OCI-LY3 (cell line): ENCODE data around the gene FOXD2.

Experiments
- CTCF ChIP-seq: fragments of 200-600, 300-600 bp; sonication (generic); IDR thresholded peaks from 2 replicates; pipeline ENCODE4 v1.5.1; 2014; ENCODE audit warnings: antibody characterized with exemption, low read length, low read depth
- EZH2phosphoT487 ChIP-seq: fragments of 200-600 bp; shearing (Covaris generic); IDR thresholded peaks from 2 replicates; pipeline ENCODE4 v1.6.1; 2018; ENCODE audit warnings: antibody characterized with exemption, mixed run types, low read depth

- TF ChIP-seq CTCF (no peak), EZH2phosphoT487 (no peak)
Measured at GRCh38 chr1:47431534-47431933, 6.3 kb upstream of the FOXD2 start.
